CD4-positive, CD25-positive, alpha-beta regulatory T cell (primary cell): ENCODE data around the gene MYH14. TPM values are rescaled to one million over a fixed set of nuclear protein-coding genes. Genes with fewer than 3 reads are reported as not detected.
A peak's percentile ranks its signal among the peaks of the same experiment; 100 is the strongest.
"Not testable (repeated sequence)": the region's sequence is repeated elsewhere in the genome, so short reads cannot be mapped to it uniquely, and the experiment has no call there.

Source experiments
- ATAC-seq, 2 donors: fragments of 150-1000 bp; cut with Tn5 transposase; one replicate each; pipeline ENCODE4 v1.10.0; 2021; ENCODE audit warnings: low read depth in 2 of 2, moderate number of reproducible peaks in 2 of 2, moderate library complexity in 1 of 2
- DNase-seq, 3 donors: peaks; one replicate each; pipeline versions ENCODE4 v3.0.0 to v3.0.0-alpha.2; 2012 to 2022; ENCODE audit warnings: mixed read lengths in 1 of 3
- H3K27ac ChIP-seq: one replicate; pipeline ENCODE4 v1.7.0; 2013; ENCODE audit warnings: mild to moderate bottlenecking, low read length; ENCODE audit not compliant: insufficient read depth, poor library complexity, severe bottlenecking
- H3K27me3 ChIP-seq: one replicate; pipeline ENCODE4 v1.7.0; 2013; ENCODE audit warnings: low read length; ENCODE audit not compliant: control insufficient read depth, insufficient read depth
- H3K36me3 ChIP-seq: one replicate; pipeline ENCODE4 v1.7.0; 2013; ENCODE audit warnings: mild to moderate bottlenecking, low read length, moderate library complexity; ENCODE audit not compliant: control insufficient read depth, insufficient read depth
- H3K4me1 ChIP-seq: 2 replicates; pipeline ENCODE4 v1.7.0; 2013; ENCODE audit warnings: mild to moderate bottlenecking, low read length; ENCODE audit not compliant: insufficient read depth, control insufficient read depth, poor library complexity, severe bottlenecking
- H3K4me3 ChIP-seq: one replicate; pipeline ENCODE4 v1.7.0; 2013; ENCODE audit warnings: low read depth, mild to moderate bottlenecking, low read length, moderate library complexity
- H3K9me3 ChIP-seq, 2 experiments: 1 replicate in 1 of 2; 2 replicates in 1 of 2; pipeline ENCODE4 v1.7.0; 2013; ENCODE audit warnings: low read length in 2 of 2, mild to moderate bottlenecking in 1 of 2, moderate library complexity in 1 of 2; ENCODE audit not compliant: control insufficient read depth in 2 of 2
- H3K27ac Mint-ChIP-seq, 3 donors: one replicate each; pipeline ENCODE4 v1.8.0; 2020 to 2022; ENCODE audit warnings: mild to moderate bottlenecking in 3 of 3, mixed read lengths in 3 of 3, moderate library complexity in 2 of 3
- H3K27me3 Mint-ChIP-seq: one replicate; pipeline ENCODE4 v1.8.0; 2022; ENCODE audit warnings: mild to moderate bottlenecking, mixed read lengths
- H3K36me3 Mint-ChIP-seq: one replicate; pipeline ENCODE4 v1.8.0; 2020; ENCODE audit warnings: mixed read lengths
- H3K4me1 Mint-ChIP-seq, 4 donors: one replicate each; pipeline ENCODE4 v1.8.0; 2020 to 2022; ENCODE audit warnings: mixed read lengths in 4 of 4, mild to moderate bottlenecking in 1 of 4
- H3K4me3 Mint-ChIP-seq, 4 donors: one replicate each; pipeline ENCODE4 v1.8.0; 2020 to 2022; ENCODE audit warnings: mild to moderate bottlenecking in 4 of 4, mixed read lengths in 4 of 4, moderate library complexity in 3 of 4
- H3K9me3 Mint-ChIP-seq, 7 donors: one replicate each; pipeline ENCODE4 v1.8.0; 2020 to 2022; ENCODE audit warnings: mixed read lengths in 7 of 7, mild to moderate bottlenecking in 3 of 7, moderate library complexity in 2 of 7
- polyA plus RNA-seq, 4 donors: library from polyadenylated mRNA; unstranded; fragments of 300-500 nt; fragmentation: Illumina TruSeq; gene quantifications; one replicate each; pipeline ENCODE4 v1.2.3, GENCODE V29; 2021
- total RNA-seq: library from RNA; stranded (reverse); gene quantifications from one replicate; pipeline ENCODE4 v1.2.3, GENCODE V29; 2022

The MYH14 gene
- total and polyA plus RNA-seq, 5 donors from 2014 or later, result not detected

- no peaks in the 10 kb centered on the region for H3K36me3 Mint-ChIP-seq
- ATAC-seq, result no peak
- H3K27ac Mint-ChIP-seq, result peak overlapping the region in 1 of 3 donors; percentile 6
- DNase-seq, result no peak
- Histone ChIP-seq H3K4me3 (no peak overlapping the region), H3K4me1 (no peaks in the 10 kb centered on the region), H3K36me3 (no peaks in the 10 kb centered on the region), H3K27ac (no peak overlapping the region), H3K9me3 (peaks cover 0 to 3% of the 10 kb centered on the region in 2 experiments), H3K27me3 (no peaks in the 10 kb centered on the region)
- H3K9me3 Mint-ChIP-seq, result peaks cover 0 to 7% (median 3%) of the 10 kb centered on the region in 7 donors
- no peaks in the 10 kb centered on the region for H3K4me1 Mint-ChIP-seq
- H3K27me3 Mint-ChIP-seq, result peaks cover 9% of the 10 kb centered on the region
- no peak overlapping the region for H3K4me3 Mint-ChIP-seq
Observed at GRCh38 chr19:50226536-50226935, 23.1 kb downstream of the MYH14 start.

DNA sequence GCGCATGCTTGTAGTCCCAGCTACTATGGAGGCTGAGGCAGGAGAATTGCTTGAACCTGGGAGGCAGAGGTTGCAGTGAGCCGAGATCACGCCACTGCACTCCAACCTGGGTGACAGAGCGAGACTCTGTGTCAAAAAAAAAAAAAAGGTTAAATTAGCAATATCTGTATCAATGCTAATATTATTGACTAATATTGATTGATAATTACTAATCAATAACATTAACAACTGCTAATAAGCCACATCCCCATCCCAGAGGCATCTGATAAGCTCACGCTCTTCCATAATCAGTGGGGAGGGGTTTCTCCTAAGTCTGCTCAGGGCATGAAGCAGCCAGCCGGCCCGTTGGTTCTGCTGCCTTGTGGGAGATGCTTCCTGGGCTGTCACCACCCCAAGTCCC lies 24.7 kb downstream of the MYH14 start:
- H3K27ac ChIP-seq, ATAC-seq, H3K9me3 ChIP-seq, H3K36me3 ChIP-seq, H3K27me3 ChIP-seq, H3K27ac Mint-ChIP-seq, H3K4me1 ChIP-seq, H3K9me3 Mint-ChIP-seq, H3K27me3 Mint-ChIP-seq, H3K36me3 Mint-ChIP-seq, H3K4me3 ChIP-seq, DNase-seq, H3K4me1 Mint-ChIP-seq, H3K4me3 Mint-ChIP-seq: not testable (repeated sequence)

DNA sequence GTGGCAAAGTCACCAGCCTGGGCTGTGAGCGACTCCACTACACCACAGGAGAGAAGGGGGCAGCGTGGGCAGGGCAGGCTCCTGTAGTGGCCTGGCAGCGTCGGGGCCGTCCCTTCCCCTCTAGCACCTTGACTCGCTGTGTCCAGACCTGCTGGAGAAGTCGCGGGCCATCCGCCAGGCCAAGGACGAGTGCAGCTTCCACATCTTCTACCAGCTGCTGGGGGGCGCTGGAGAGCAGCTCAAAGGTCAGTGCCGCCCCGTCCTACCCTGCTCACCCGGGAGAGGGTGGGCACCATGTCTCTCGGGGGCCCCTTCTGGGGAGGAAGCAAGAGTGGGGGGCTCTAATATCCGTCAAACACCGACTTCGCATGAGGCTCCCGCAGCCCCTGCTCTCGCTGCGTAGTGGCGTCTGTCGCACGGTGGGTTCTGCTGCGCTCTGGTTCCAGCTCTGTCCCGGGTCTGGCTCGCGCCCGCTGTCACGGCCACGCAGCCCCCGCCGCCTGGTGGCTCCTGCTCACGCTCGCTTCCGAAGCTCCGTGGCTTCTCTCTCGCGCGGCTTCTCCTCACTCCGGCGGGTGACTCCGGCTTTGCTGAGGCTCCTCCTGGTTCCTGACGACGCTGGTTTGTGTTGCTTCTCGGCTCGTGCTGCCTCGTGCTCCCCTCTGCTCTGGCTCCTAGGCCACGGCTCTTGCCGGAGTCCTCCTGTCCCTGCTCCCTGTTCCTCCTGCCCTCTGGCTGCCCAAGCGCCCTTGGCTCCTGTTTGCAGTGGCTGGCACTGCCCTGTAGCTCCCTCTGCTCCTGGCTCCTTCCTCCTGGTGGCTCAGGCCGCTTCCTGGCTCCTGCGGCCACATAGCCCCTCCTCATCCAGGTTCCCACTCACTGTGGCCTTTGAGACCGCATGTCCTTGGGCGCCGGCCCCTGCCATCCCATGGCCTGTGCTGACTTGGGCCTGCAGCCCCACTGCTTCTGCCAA lies 27.2 kb downstream of the MYH14 start:
- H3K9me3 ChIP-seq, result no peaks in the 10 kb centered on the region
- Mint-ChIP-seq H3K4me1 (no peaks in the 10 kb centered on the region), H3K9me3 (peaks cover 0 to 2% (median 0%) of the 10 kb centered on the region in 7 donors), H3K27me3 (peaks cover 11% of the 10 kb centered on the region), H3K27ac (no peak overlapping the region), H3K36me3 (no peaks in the 10 kb centered on the region), H3K4me3 (no peak overlapping the region)
- no peaks in the 10 kb centered on the region for H3K27me3 ChIP-seq
- no peak overlapping the region for H3K4me3 ChIP-seq
- ATAC-seq, result no peak
- H3K4me1 ChIP-seq, result no peaks in the 10 kb centered on the region
- no peaks in the 10 kb centered on the region for H3K36me3 ChIP-seq
- no peak for DNase-seq
- no peak overlapping the region for H3K27ac ChIP-seq

- not testable (repeated sequence) for H3K4me3 Mint-ChIP-seq
Observed at GRCh38 chr19:50231417-50231816, 28.0 kb downstream of the MYH14 start.

GRCh38 chr19:50231821-50232220 lies 28.4 kb downstream of the MYH14 start:
- no peaks in the 10 kb centered on the region for H3K4me1 ChIP-seq
- DNase-seq, result no peak
- H3K9me3 ChIP-seq, result no peaks in the 10 kb centered on the region
- H3K9me3 Mint-ChIP-seq, result peaks cover 0 to 2% (median 0%) of the 10 kb centered on the region in 7 donors
- H3K36me3 ChIP-seq, result no peaks in the 10 kb centered on the region
- H3K36me3 Mint-ChIP-seq, result no peaks in the 10 kb centered on the region
- no peak for ATAC-seq
- peaks cover 14% of the 10 kb centered on the region for H3K27me3 Mint-ChIP-seq
- no peak overlapping the region for H3K4me3 Mint-ChIP-seq
- H3K4me1 Mint-ChIP-seq, result no peaks in the 10 kb centered on the region
- H3K27ac Mint-ChIP-seq, result no peak overlapping the region
- no peak overlapping the region for H3K4me3 ChIP-seq
- H3K27me3 ChIP-seq, result no peaks in the 10 kb centered on the region
- H3K27ac ChIP-seq, result no peak overlapping the region

More at GRCh38 chr19:50231417-50231816, 28.0 kb downstream of the MYH14 start:
- H3K27me3 ChIP-seq, DNase-seq, H3K36me3 ChIP-seq, H3K4me1 ChIP-seq, H3K9me3 Mint-ChIP-seq, H3K4me3 ChIP-seq, H3K4me1 Mint-ChIP-seq, H3K27ac Mint-ChIP-seq, H3K36me3 Mint-ChIP-seq, H3K9me3 ChIP-seq, ATAC-seq, H3K27ac ChIP-seq: not testable (repeated sequence)
- peaks cover 14% of the 10 kb centered on the region for H3K27me3 Mint-ChIP-seq

GRCh38 chr19:50232600-50232999 lies 29.2 kb downstream of the MYH14 start:
- Mint-ChIP-seq H3K27ac (no peak overlapping the region), H3K27me3 (peaks cover 14% of the 10 kb centered on the region), H3K4me1 (no peaks in the 10 kb centered on the region), H3K36me3 (no peaks in the 10 kb centered on the region), H3K9me3 (peaks cover 0 to 2% (median 0%) of the 10 kb centered on the region in 7 donors), H3K4me3 (no peak overlapping the region)
- no peaks in the 10 kb centered on the region for H3K9me3 ChIP-seq
- DNase-seq, result no peak
- no peaks in the 10 kb centered on the region for H3K4me1 ChIP-seq
- no peak for ATAC-seq
- no peak overlapping the region for H3K27ac ChIP-seq
- H3K36me3 ChIP-seq, result no peaks in the 10 kb centered on the region
- no peaks in the 10 kb centered on the region for H3K27me3 ChIP-seq
- no peak overlapping the region for H3K4me3 ChIP-seq

- ATAC-seq, result no peak
Observed at GRCh38 chr19:50233308-50233910, 30.0 kb downstream of the MYH14 start.

More at GRCh38 chr19:50233308-50233910, 30.0 kb downstream of the MYH14 start:
- no peak overlapping the region for H3K4me3 Mint-ChIP-seq
- no peak overlapping the region for H3K4me3 ChIP-seq
- H3K9me3 Mint-ChIP-seq, result peaks cover 0 to 2% (median 0%) of the 10 kb centered on the region in 7 donors
- no peak overlapping the region for H3K27ac ChIP-seq
- no peaks in the 10 kb centered on the region for H3K4me1 Mint-ChIP-seq
- DNase-seq, result no peak
- peaks cover 14% of the 10 kb centered on the region for H3K27me3 Mint-ChIP-seq
- no peaks in the 10 kb centered on the region for H3K4me1 ChIP-seq
- H3K36me3 Mint-ChIP-seq, result no peaks in the 10 kb centered on the region
- no peaks in the 10 kb centered on the region for H3K9me3 ChIP-seq
- H3K36me3 ChIP-seq, result no peaks in the 10 kb centered on the region
- H3K27me3 ChIP-seq, result no peaks in the 10 kb centered on the region
- no peak overlapping the region for H3K27ac Mint-ChIP-seq
